SU-DHL-6 (cell line): ENCODE results near the gene AHSA1.

ENCODE experiments used
- H2AFZ ChIP-seq: fragments of 200-600 bp; sonication (generic); 2 replicates; pipeline ENCODE4 v1.6.1; 2014; ENCODE audit warnings: low read depth, mild to moderate bottlenecking, moderate library complexity, mixed read lengths, antibody characterized with exemption, low read length; ENCODE audit not compliant: severe bottlenecking
- H3F3A ChIP-seq: fragments of 200-600 bp; shearing (Covaris generic); 2 replicates; pipeline ENCODE4 v1.6.0; 2016; ENCODE audit warnings: antibody characterized with exemption, mild to moderate bottlenecking; ENCODE audit not compliant: insufficient read depth
- H3K27ac ChIP-seq: fragments of 200-600 bp; sonication (generic); 2 replicates; pipeline ENCODE4 v1.5.1; 2016; ENCODE audit warnings: low read depth, mild to moderate bottlenecking, low read length, moderate library complexity, mixed read lengths
- H3K27me3 ChIP-seq: fragments of 200-600 bp; sonication (generic), shearing (Covaris generic); 2 replicates; pipeline ENCODE4 v1.6.0; 2014; ENCODE audit warnings: mild to moderate bottlenecking, low read length
- H3K36me3 ChIP-seq: fragments of 200-600 bp; sonication (generic); 2 replicates; pipeline ENCODE4 v1.6.1; 2014; ENCODE audit warnings: mild to moderate bottlenecking, low read length, mixed read lengths
- H3K4me2 ChIP-seq: fragments of 300-600, 200-600 bp; shearing (Covaris generic), sonication (generic); 2 replicates; pipeline ENCODE4 v1.6.0; 2014; ENCODE audit warnings: low read length, low read depth, mild to moderate bottlenecking; ENCODE audit not compliant: poor library complexity, severe bottlenecking
- H3K4me3 ChIP-seq: fragments of 200-600 bp; sonication (generic); 2 replicates; pipeline ENCODE4 v1.5.1; 2014; ENCODE audit warnings: antibody characterized with exemption, low read length, mild to moderate bottlenecking, mixed read lengths; ENCODE audit not compliant: insufficient read depth, poor library complexity, severe bottlenecking
- H3K79me2 ChIP-seq: fragments of 200-600 bp; sonication (generic); 2 replicates; pipeline ENCODE4 v1.6.1; 2014; ENCODE audit warnings: mild to moderate bottlenecking, low read length, moderate library complexity; ENCODE audit not compliant: insufficient read depth
- H3K9ac ChIP-seq: fragments of 200-600 bp; sonication (generic); 2 replicates; pipeline ENCODE4 v1.7.0; 2014; ENCODE audit warnings: mild to moderate bottlenecking, low read length
- H3K9me2 ChIP-seq: fragments of 200-600 bp; sonication (generic); replicated peaks from 2 replicates; pipeline ENCODE4 v1.6.1; 2014; ENCODE audit warnings: low read length; ENCODE audit not compliant: insufficient read depth
- H3K9me3 ChIP-seq: fragments of 200-600 bp; sonication (generic); 2 replicates; pipeline ENCODE4 v1.6.1; 2014; ENCODE audit warnings: low read length, mixed read lengths; ENCODE audit not compliant: insufficient read depth
- H4K20me1 ChIP-seq: fragments of 200-600 bp; sonication (generic); 2 replicates; pipeline ENCODE4 v1.6.1; 2014; ENCODE audit warnings: low read depth, mild to moderate bottlenecking, antibody characterized with exemption, low read length, moderate library complexity, mixed read lengths
- CTCF ChIP-seq: fragments of 200-600 bp; sonication (generic); IDR thresholded peaks from one replicate; pipeline ENCODE4 v1.5.1; 2017; ENCODE audit warnings: antibody characterized with exemption, mild to moderate bottlenecking, low read length, moderate library complexity; ENCODE audit not compliant: insufficient read depth, poor library complexity, severe bottlenecking
- EZH2phosphoT487 ChIP-seq: fragments of 200-600 bp; sonication (generic), shearing (Covaris generic); conservative IDR thresholded peaks from 2 replicates; pipeline ENCODE4 v1.6.1; 2018; ENCODE audit warnings: mild to moderate bottlenecking, antibody characterized with exemption, low read length, moderate library complexity, mixed read lengths

AHSA1 gene

GRCh38 chr14:77490347-77490986, 32.6 kb downstream of the AHSA1 start:
- Histone ChIP-seq H4K20me1 (no peaks in the 10 kb centered on the region), H3K9me2 (no peaks in the 10 kb centered on the region), H3F3A (no peaks in the 10 kb centered on the region), H3K27ac (no peak overlapping the region), H3K9ac (no peak overlapping the region), H3K9me3 (no peaks in the 10 kb centered on the region), H3K36me3 (no peaks in the 10 kb centered on the region), H3K79me2 (no peaks in the 10 kb centered on the region), H3K4me3 (no peak overlapping the region), H3K27me3 (no peaks in the 10 kb centered on the region), H3K4me2 (no peak overlapping the region), H2AFZ (no peak overlapping the region)
- TF ChIP-seq EZH2phosphoT487 (no peak), CTCF (no peak)

GRCh38 chr14:77491056-77491455, 33.2 kb downstream of the AHSA1 start:
- H2AFZ ChIP-seq, result no peak overlapping the region
- H3K9me3 ChIP-seq, result no peaks in the 10 kb centered on the region
- H3K9ac ChIP-seq, result no peak overlapping the region
- no peaks in the 10 kb centered on the region for H3K36me3 ChIP-seq
- no peaks in the 10 kb centered on the region for H3K9me2 ChIP-seq
- H3F3A ChIP-seq, result no peaks in the 10 kb centered on the region
- H4K20me1 ChIP-seq, result no peaks in the 10 kb centered on the region
- H3K4me3 ChIP-seq, result no peak overlapping the region
- no peak overlapping the region for H3K4me2 ChIP-seq
- TF ChIP-seq EZH2phosphoT487, result no peak
- no peak overlapping the region for H3K27ac ChIP-seq
- H3K79me2 ChIP-seq, result no peaks in the 10 kb centered on the region
- no peaks in the 10 kb centered on the region for H3K27me3 ChIP-seq

GRCh38 chr14:77495334-77495733, 37.4 kb downstream of the AHSA1 start:
- no peaks in the 10 kb centered on the region for H3K36me3 ChIP-seq
- H4K20me1 ChIP-seq, result no peaks in the 10 kb centered on the region
- H3K79me2 ChIP-seq, result no peaks in the 10 kb centered on the region
- peaks cover 3% of the 10 kb centered on the region; the same call in 1 of the 2 replicates for H3F3A ChIP-seq
- H3K9me2 ChIP-seq, result no peaks in the 10 kb centered on the region
- H2AFZ ChIP-seq, result no peak overlapping the region
- TF ChIP-seq CTCF (no peak), EZH2phosphoT487 (no peak)
- H3K9ac ChIP-seq, result no peak overlapping the region
- no peaks in the 10 kb centered on the region for H3K9me3 ChIP-seq
- H3K4me2 ChIP-seq, result no peak overlapping the region
- no peak overlapping the region for H3K27ac ChIP-seq
- H3K4me3 ChIP-seq, result no peak overlapping the region
- no peaks in the 10 kb centered on the region for H3K27me3 ChIP-seq

- Histone ChIP-seq H4K20me1 (no peaks in the 10 kb centered on the region), H3K9me3 (no peaks in the 10 kb centered on the region), H3K36me3 (no peaks in the 10 kb centered on the region), H3F3A (peaks cover 8% of the 10 kb centered on the region; the same call in 1 of the 2 replicates), H3K27me3 (no peaks in the 10 kb centered on the region), H3K4me3 (peak within 1 kb of the TSS; percentile 54), H3K4me2 (peak within 1 kb of the TSS; percentile 64), H2AFZ (peak within 1 kb of the TSS; percentile 64), H3K79me2 (no peaks in the 10 kb centered on the region), H3K9me2 (no peaks in the 10 kb centered on the region), H3K27ac (no peak within 1 kb of the TSS), H3K9ac (peak within 1 kb of the TSS; percentile 47)
- no peak for TF ChIP-seq CTCF
- no peak for TF ChIP-seq EZH2phosphoT487
These were observed 40.5 kb downstream of the AHSA1 start, which contains the start of gene ISM2 for GRCh38 chr14:77498120-77498979. Gene ISM2 (minus strand): TSS chr14:77498816. CDS start chr14:77498793, 23 bp downstream.
